Large intestine (tissue), 3 donors: ENCODE data around the gene PEX10. TPM values are rescaled to one million over a fixed set of nuclear protein-coding genes. Genes with fewer than 3 reads are reported as not detected.

Source experiments
- DNase-seq, 2 donors: peaks; one replicate each; pipeline versions ENCODE4 v3.0.0 to v3.0.0-alpha.2; 2013
- H3K27ac ChIP-seq: one replicate; pipeline ENCODE4 v1.5.1; 2013; ENCODE audit warnings: low read length
- H3K27me3 ChIP-seq: 2 replicates; pipeline ENCODE4 v1.6.1; 2013; ENCODE audit warnings: low read length; ENCODE audit not compliant: control insufficient read depth, insufficient read depth
- H3K36me3 ChIP-seq: 2 replicates; pipeline ENCODE4 v1.6.1; 2013; ENCODE audit warnings: low read length; ENCODE audit not compliant: control insufficient read depth, insufficient read depth
- H3K4me1 ChIP-seq: one replicate; pipeline ENCODE4 v1.6.1; 2013; ENCODE audit warnings: low read length; ENCODE audit not compliant: control insufficient read depth, insufficient read depth
- H3K4me3 ChIP-seq: one replicate; pipeline ENCODE4 v1.5.1; 2013; ENCODE audit warnings: low read length
- H3K9me3 ChIP-seq: one replicate; pipeline ENCODE4 v1.6.1; 2013; ENCODE audit warnings: mild to moderate bottlenecking, low read depth, low read length, moderate library complexity; ENCODE audit not compliant: control insufficient read depth
- WGBS: methylation state at CpG from one replicate; pipeline ENCODE4 v1.1.5; 2013; ENCODE audit warnings: low lambda C conversion rate; ENCODE audit not compliant: insufficient coverage; 5-methylcytosine and 5-hydroxymethylcytosine counted together
- polyA plus RNA-seq: library from polyadenylated mRNA; unstranded; fragments of 120-200 nt; gene quantifications from one replicate; pipeline ENCODE4 v1.2.1, GENCODE V29; 2013

The PEX10 gene
- polyA plus RNA-seq, 1 donor = 20.5 TPM

GRCh38 chr1:2407166-2407990 is 5.0 kb downstream of the PEX10 start:
- WGBS = no CpG with 5 or more reads among the region's 25 CpGs
- peaks cover 67% of the 10 kb centered on the region for H3K36me3 ChIP-seq
- H3K4me1 ChIP-seq = peaks cover 7% of the 10 kb centered on the region
- H3K4me3 ChIP-seq = no peak overlapping the region
- no peaks in the 10 kb centered on the region for H3K27me3 ChIP-seq
- H3K27ac ChIP-seq = no peak overlapping the region
- H3K9me3 ChIP-seq = peaks cover 5% of the 10 kb centered on the region
- DNase-seq = no peak

GRCh38 chr1:2406451-2407041 is 5.8 kb downstream of the PEX10 start:
- no peak for DNase-seq
- peaks cover 3% of the 10 kb centered on the region for H3K4me1 ChIP-seq
- no peaks in the 10 kb centered on the region for H3K9me3 ChIP-seq
- H3K27me3 ChIP-seq = no peaks in the 10 kb centered on the region
- WGBS = no CpG with 5 or more reads among the region's 26 CpGs
- H3K4me3 ChIP-seq = no peak overlapping the region
- H3K27ac ChIP-seq = no peak overlapping the region
- H3K36me3 ChIP-seq = peaks cover 75% of the 10 kb centered on the region

GRCh38 chr1:2405588-2406295 is 6.6 kb downstream of the PEX10 start:
- Histone ChIP-seq H3K36me3 (peaks cover 81% of the 10 kb centered on the region), H3K9me3 (no peaks in the 10 kb centered on the region), H3K27me3 (no peaks in the 10 kb centered on the region), H3K4me1 (no peaks in the 10 kb centered on the region), H3K4me3 (no peak overlapping the region), H3K27ac (no peak overlapping the region)
- DNase-seq = no peak
- WGBS = no CpG with 5 or more reads among the region's 28 CpGs

GRCh38 chr1:2404890-2405511 is 7.4 kb downstream of the PEX10 start:
- H3K4me1 ChIP-seq = no peaks in the 10 kb centered on the region
- no CpG with 5 or more reads among the region's 24 CpGs for WGBS
- peaks cover 83% of the 10 kb centered on the region for H3K36me3 ChIP-seq
- H3K9me3 ChIP-seq = no peaks in the 10 kb centered on the region
- DNase-seq = no peak
- no peak overlapping the region for H3K27ac ChIP-seq
- no peaks in the 10 kb centered on the region for H3K27me3 ChIP-seq
- no peak overlapping the region for H3K4me3 ChIP-seq

GRCh38 chr1:2404142-2404889 is 8.0 kb downstream of the PEX10 start:
- H3K4me1 ChIP-seq = no peaks in the 10 kb centered on the region
- no peak overlapping the region for H3K27ac ChIP-seq
- H3K4me3 ChIP-seq = no peak overlapping the region
- H3K27me3 ChIP-seq = no peaks in the 10 kb centered on the region
- H3K36me3 ChIP-seq = peaks cover 90% of the 10 kb centered on the region
- WGBS = 20% methylated on average over 2 of the region's 29 CpGs
- H3K9me3 ChIP-seq = no peaks in the 10 kb centered on the region
- no peak for DNase-seq

GRCh38 chr1:2403273-2403672 is 9.1 kb downstream of the PEX10 start:
- Histone ChIP-seq H3K27me3 (no peaks in the 10 kb centered on the region), H3K9me3 (no peaks in the 10 kb centered on the region), H3K4me1 (no peaks in the 10 kb centered on the region), H3K4me3 (no peak overlapping the region), H3K27ac (no peak overlapping the region), H3K36me3 (peaks cover 90% of the 10 kb centered on the region)
- no peak for DNase-seq
- WGBS = no CpG with 5 or more reads among the region's 19 CpGs

- H3K36me3 ChIP-seq = peaks cover 93% of the 10 kb centered on the region
- no peak for DNase-seq
- no peak overlapping the region for H3K4me3 ChIP-seq
- no CpG with 5 or more reads among the region's 23 CpGs for WGBS
- H3K27ac ChIP-seq = no peak overlapping the region
- no peaks in the 10 kb centered on the region for H3K4me1 ChIP-seq
- H3K9me3 ChIP-seq = no peaks in the 10 kb centered on the region
- H3K27me3 ChIP-seq = no peaks in the 10 kb centered on the region
These were observed 9.9 kb downstream of the PEX10 start for GRCh38 chr1:2402420-2402819.

GRCh38 chr1:2400950-2401649 is 11.3 kb downstream of the PEX10 start:
- H3K4me1 ChIP-seq = no peaks in the 10 kb centered on the region
- no peak overlapping the region for H3K27ac ChIP-seq
- DNase-seq = no peak
- no peak overlapping the region for H3K4me3 ChIP-seq
- no peaks in the 10 kb centered on the region for H3K9me3 ChIP-seq
- peaks cover 93% of the 10 kb centered on the region for H3K36me3 ChIP-seq
- no peaks in the 10 kb centered on the region for H3K27me3 ChIP-seq
- WGBS = no CpG with 5 or more reads among the region's 14 CpGs

GRCh38 chr1:2400576-2400909 is 11.8 kb downstream of the PEX10 start:
- no peaks in the 10 kb centered on the region for H3K27me3 ChIP-seq
- WGBS = 69% methylated on average over 3 of the region's 10 CpGs
- no peaks in the 10 kb centered on the region for H3K9me3 ChIP-seq
- peaks cover 93% of the 10 kb centered on the region for H3K36me3 ChIP-seq
- H3K4me3 ChIP-seq = no peak overlapping the region
- no peaks in the 10 kb centered on the region for H3K4me1 ChIP-seq
- H3K27ac ChIP-seq = no peak overlapping the region
- no peak for DNase-seq
